Activated T-cell treated with anti-CD3 and anti-CD28 coated beads, Interleukin-2, amount 50 U/mL, for 72 hours (primary cell): ENCODE measurements around the gene RMND1. TPM values are rescaled to one million over a fixed set of nuclear protein-coding genes. Genes with fewer than 3 reads are reported as not detected.

Source experiments
- ATAC-seq, 2 donors: fragments of 150-1000 bp; cut with Tn5 transposase; replicated peaks in 1 of 2; 2 replicates each; pipeline ENCODE4 v1.10.0; 2021; ENCODE audit warnings: moderate library complexity in 2 of 2, mild to moderate bottlenecking in 1 of 2
- DNase-seq, 2 donors: peaks; one replicate each; pipeline ENCODE4 v3.0.0; 2021 to 2022; ENCODE audit warnings: mixed read lengths in 1 of 2
- H3K27ac Mint-ChIP-seq: one replicate; pipeline ENCODE4 v1.8.0; 2022; ENCODE audit warnings: mild to moderate bottlenecking, moderate library complexity, mixed read lengths
- H3K27me3 Mint-ChIP-seq: one replicate; pipeline ENCODE4 v1.8.0; 2022; ENCODE audit warnings: low read depth, mixed read lengths
- H3K36me3 Mint-ChIP-seq, 2 donors: one replicate each; pipeline ENCODE4 v1.8.0; 2022; ENCODE audit warnings: mixed read lengths in 2 of 2, mild to moderate bottlenecking in 1 of 2; ENCODE audit not compliant: insufficient read depth in 2 of 2
- H3K4me1 Mint-ChIP-seq: one replicate; pipeline ENCODE4 v1.8.0; 2022; ENCODE audit warnings: low read depth, mixed read lengths
- H3K4me3 Mint-ChIP-seq, 2 donors: one replicate each; pipeline ENCODE4 v1.8.0; 2022; ENCODE audit warnings: mild to moderate bottlenecking in 2 of 2, mixed read lengths in 2 of 2, moderate library complexity in 2 of 2
- H3K9me3 Mint-ChIP-seq, 2 donors: one replicate each; pipeline ENCODE4 v1.8.0; 2022; ENCODE audit warnings: mixed read lengths in 2 of 2
- total RNA-seq, 2 donors: library from RNA; stranded (reverse); gene quantifications; one replicate each; pipeline ENCODE4 v1.2.3, GENCODE V29; 2022

Gene RMND1
- total RNA-seq, 2 donors from 2014 or later = 22.7 to 26.6 TPM

DNA sequence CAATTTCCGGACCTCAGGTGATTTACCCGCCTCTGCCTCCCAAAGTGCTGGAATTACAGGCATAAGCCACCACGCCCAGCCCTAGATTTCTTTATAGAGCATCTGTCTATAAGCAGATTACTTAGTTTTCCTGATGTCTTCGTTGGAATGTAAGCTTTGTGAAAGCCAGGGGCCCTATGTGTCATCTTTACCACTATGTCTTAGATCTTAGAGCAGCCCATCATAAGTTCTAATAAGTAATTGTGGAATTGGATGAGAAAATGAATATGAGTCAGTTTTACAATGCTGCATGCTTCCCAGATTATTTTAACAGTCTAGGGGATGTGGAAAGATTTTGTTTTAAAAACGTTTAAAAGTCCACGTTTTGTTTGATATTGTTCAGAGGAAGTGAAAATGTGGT is 51.5 kb downstream of the RMND1 start:
- DNase-seq (no peak), ATAC-seq (no peak)
- H3K4me1 Mint-ChIP-seq = peaks cover 63% of the 10 kb centered on the region
- no peaks in the 10 kb centered on the region for H3K9me3 Mint-ChIP-seq
- H3K27ac Mint-ChIP-seq = peak overlapping the region; percentile 79
- peak overlapping the region; percentile 12 to 31 for H3K4me3 Mint-ChIP-seq
- H3K27me3 Mint-ChIP-seq = no peaks in the 10 kb centered on the region
- H3K36me3 Mint-ChIP-seq = peaks cover 0 to 23% of the 10 kb centered on the region in 2 donors

DNA sequence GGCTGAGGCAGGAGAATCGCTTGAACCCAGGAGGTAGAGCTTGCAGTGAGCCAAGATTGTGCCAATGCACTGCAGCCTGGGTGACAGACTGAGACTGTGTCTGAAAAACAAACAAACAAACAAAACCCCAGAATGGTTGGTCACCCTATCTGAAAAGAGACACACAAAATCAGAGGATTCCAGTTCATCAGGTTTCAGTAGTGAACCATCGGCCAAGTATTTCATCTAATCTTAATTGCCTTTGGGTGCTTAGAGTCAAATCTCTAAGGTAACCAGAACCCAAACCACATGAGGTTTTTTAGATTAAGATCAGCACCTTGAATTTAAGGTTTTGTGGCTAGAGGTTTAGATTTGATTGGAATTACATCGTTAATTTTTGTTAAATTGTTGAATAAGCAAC is 52.2 kb downstream of the RMND1 start:
- no peak overlapping the region for H3K27ac Mint-ChIP-seq
- no peaks in the 10 kb centered on the region for H3K9me3 Mint-ChIP-seq
- H3K4me1 Mint-ChIP-seq = peaks cover 71% of the 10 kb centered on the region
- H3K27me3 Mint-ChIP-seq = no peaks in the 10 kb centered on the region
- ATAC-seq (peak; percentile 38 to 49), DNase-seq (no peak)
- peaks cover 0 to 26% of the 10 kb centered on the region in 2 donors for H3K36me3 Mint-ChIP-seq
- H3K4me3 Mint-ChIP-seq = no peak overlapping the region

DNA sequence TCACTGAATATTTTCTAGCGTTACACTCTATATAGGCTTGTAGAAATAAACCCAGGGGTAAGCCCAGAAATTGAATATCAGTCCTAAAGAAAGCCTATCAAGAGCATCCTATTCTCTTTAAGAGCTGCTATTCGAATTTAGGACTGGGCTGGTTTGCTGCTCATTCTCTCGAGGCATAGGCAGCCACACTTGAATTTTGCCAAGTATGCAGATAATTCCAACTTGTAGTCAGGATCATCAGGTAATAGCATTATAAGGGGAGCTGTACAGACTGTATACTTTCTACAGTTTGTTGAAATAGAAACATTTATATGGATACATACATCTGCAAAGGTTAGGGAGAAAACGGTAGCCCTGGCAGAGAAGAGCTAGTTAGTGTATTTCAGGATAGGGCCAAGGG is 58.5 kb downstream of the RMND1 start:
- Mint-ChIP-seq H3K4me3 (peak overlapping the region; percentile 97), H3K27ac (peak overlapping the region; percentile 95), H3K27me3 (no peaks in the 10 kb centered on the region), H3K36me3 (peaks cover 8 to 19% of the 10 kb centered on the region in 2 donors), H3K9me3 (no peaks in the 10 kb centered on the region), H3K4me1 (peaks cover 62% of the 10 kb centered on the region)
- ATAC-seq (no peak), DNase-seq (no peak)

DNA sequence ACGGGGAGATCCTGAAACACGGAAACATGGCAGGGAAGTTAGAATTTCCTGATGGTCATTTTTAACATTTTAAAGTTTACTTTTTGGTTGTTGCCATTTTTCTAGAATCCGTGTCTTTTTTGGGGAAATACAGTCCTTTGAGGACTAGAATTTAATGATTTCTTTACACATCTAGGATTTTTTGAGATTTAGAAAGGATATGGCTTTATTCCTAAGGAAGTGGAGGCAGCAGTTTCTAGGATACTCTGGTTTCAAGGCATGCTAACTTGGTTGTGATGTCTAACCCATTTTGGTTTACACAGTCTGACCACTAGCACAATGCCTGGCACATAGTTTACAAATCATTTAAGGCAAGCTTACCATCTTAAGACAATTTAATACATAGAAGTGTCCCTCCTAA is 59.5 kb downstream of the RMND1 start:
- Mint-ChIP-seq H3K4me3 (peak overlapping the region; percentile 97), H3K9me3 (no peaks in the 10 kb centered on the region), H3K27ac (peak overlapping the region; percentile 95), H3K4me1 (peaks cover 59% of the 10 kb centered on the region), H3K36me3 (peaks cover 8 to 16% of the 10 kb centered on the region in 2 donors), H3K27me3 (no peaks in the 10 kb centered on the region)
- no peak for ATAC-seq
- no peak for DNase-seq

DNA sequence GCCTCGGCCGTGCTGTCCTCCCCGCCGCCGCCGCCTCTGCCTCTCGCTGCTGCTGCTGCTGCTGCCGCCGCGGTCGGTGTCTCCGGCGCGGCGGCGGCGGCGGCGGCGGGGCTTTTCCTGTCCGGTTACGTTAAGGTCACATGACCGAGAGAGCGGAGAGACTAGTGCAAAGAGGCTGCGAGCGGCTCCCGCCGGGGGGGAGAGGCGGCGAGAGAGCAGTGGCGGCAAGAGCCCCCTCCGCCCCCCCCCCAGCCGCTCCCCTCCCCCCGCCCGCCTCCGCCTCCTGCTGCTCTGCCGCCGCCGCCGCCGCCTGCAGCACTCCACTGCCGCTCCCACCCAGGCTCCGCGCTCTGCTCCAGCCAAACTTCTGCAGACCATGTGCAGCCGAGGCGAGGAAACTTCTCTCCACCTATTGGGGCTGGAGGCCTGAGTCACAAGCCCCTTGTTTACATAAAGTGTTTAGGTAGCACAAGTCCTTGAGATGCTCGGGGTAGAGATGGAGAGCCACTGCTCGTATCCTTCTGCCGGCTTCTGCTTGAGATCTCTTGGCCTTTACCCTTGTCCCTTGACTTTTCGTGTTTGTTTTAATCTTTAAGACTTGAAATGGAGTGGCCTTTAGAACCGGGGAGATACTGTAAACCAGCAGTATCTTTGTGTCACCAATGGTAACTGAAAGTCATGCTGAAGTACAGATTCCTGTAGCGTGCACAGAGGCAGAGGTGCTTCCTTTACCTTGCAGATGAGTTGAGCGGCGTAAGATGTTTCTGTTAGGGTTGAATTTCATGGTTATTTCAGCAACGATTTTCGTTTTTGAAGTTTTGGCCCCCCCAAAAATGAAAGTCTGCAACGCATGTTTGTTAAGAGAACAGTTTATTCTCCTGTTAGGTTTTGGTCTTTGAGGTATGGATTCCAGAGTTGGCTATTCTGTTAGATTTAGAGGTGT is 60.2 kb downstream of the RMND1 start, which contains the start of gene ZBTB2:
TSS of gene ZBTB2 (minus strand) at position 89 of the 943 bp plus-strand sequence. CDS start 17,922 bp downstream, outside the sequence.
- H3K27ac Mint-ChIP-seq = peak within 1 kb of the TSS; percentile 95
- peaks cover 8 to 12% of the 10 kb centered on the region in 2 donors for H3K36me3 Mint-ChIP-seq
- no peaks in the 10 kb centered on the region for H3K9me3 Mint-ChIP-seq
- H3K4me1 Mint-ChIP-seq = peaks cover 54% of the 10 kb centered on the region
- DNase-seq (peak; percentile 73 to 74), ATAC-seq (peak; percentile 10 to 14)
- peak within 1 kb of the TSS; percentile 97 for H3K4me3 Mint-ChIP-seq
- no peaks in the 10 kb centered on the region for H3K27me3 Mint-ChIP-seq

DNA sequence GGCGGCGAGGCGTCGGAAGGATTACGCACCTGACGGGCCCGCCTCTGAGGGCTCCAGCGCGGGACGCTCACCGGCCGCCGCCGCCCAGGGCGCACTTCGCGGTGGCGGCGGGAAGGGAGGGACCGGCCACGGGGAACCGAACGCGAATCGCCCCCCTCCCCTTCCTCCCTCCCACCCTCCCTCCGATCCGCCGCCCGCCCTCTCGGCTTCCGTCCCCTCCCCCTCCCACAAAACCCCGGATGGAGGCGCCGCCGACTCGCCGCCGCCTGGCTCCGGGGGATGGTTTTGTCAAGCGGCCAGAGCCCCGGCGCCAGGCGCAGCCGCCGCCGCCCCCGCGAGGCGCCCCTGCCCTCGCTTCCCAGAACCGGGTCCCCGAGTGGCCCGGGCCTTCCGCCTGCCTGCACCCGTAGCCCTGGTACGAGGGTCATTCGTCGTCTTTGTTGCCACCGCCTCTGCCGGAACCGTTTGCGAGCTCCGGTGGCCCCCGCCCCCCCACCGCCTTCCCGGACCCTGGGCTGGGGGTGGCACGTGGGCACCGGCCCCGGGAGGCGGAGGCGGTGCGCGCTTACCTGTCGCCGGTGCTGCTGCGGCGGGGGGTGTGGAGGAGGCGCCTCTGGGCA is 61.0 kb downstream of the RMND1 start:
- H3K27ac Mint-ChIP-seq = no peak overlapping the region
- no peaks in the 10 kb centered on the region for H3K27me3 Mint-ChIP-seq
- H3K4me3 Mint-ChIP-seq = peak overlapping the region; percentile 97
- H3K36me3 Mint-ChIP-seq = peaks cover 8 to 10% of the 10 kb centered on the region in 2 donors
- no peaks in the 10 kb centered on the region for H3K9me3 Mint-ChIP-seq
- H3K4me1 Mint-ChIP-seq = peaks cover 54% of the 10 kb centered on the region
- ATAC-seq = peak; percentile 5 to 7
- peak; percentile 83 to 87 for DNase-seq

DNA sequence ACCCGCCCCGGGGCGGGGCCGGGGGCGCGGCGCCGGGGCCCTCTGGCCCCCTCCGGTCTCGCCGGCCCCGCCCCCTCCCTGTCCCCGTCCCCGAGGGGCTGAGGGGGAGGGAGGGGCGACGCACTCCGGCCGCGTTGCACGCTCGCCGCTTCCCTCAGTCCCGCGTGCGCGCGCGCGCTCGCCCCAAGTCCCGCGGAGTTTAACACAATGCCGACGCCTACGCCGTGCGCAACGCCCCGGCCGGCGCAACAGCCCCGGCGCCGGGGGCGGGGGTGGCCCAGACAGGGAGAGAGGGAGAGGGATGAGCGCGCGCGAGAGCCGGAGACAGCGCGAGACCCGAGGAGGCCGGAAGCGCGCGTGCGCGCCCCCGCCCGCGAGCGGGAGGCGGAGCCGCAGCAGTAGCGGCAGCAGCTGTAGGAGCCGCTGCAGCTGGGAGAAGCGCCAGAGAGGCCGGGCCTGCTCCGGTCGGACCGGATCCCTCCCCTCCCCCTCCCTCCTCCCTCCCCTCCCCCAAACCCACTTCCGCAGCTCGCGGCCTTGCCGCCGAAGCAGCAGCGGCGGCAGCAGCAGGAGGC is 61.6 kb downstream of the RMND1 start:
- Mint-ChIP-seq H3K27ac (no peak overlapping the region), H3K27me3 (no peaks in the 10 kb centered on the region), H3K36me3 (peaks cover 8 to 9% of the 10 kb centered on the region in 2 donors), H3K4me1 (peaks cover 56% of the 10 kb centered on the region), H3K9me3 (no peaks in the 10 kb centered on the region), H3K4me3 (peak overlapping the region; percentile 61 to 70)
- DNase-seq (peak; percentile 99), ATAC-seq (peak; percentile 83 to 84)

DNA sequence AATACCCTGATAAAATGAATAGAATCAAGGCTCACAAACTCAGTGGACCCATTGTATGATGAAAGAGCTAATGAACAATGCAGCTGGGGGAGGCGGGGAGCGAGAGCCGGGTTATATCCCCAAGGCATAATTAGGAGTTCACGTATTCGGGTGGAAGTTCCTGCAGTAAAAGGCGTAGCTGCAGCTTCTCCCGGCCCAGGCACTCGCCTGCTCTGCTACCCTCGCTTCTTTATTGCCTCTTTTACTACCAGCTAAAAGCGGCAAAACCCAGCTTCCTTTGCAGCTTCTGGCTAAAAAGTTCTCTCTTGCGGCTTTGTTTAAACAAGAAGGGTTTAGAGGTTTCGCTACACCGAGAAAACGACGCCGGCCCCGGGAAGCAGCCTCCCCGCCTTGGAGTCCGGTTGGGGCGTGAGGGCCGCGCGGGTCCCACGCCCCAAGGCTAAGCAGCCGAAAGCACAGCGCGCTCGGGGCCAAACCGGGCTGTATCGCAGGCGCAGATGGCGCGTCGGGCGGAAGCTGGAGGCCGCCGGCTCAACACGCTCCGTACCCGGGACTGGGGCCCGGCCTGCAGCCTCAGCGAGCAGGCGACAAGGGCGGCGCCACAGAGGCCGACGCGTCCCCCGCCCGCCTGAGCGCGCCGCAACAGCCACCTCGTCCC is 62.2 kb downstream of the RMND1 start:
- Mint-ChIP-seq H3K27ac (peak overlapping the region; percentile 98), H3K27me3 (no peaks in the 10 kb centered on the region), H3K9me3 (no peaks in the 10 kb centered on the region), H3K36me3 (peaks cover 8% of the 10 kb centered on the region in 2 donors), H3K4me3 (peak overlapping the region; percentile 93 to 99), H3K4me1 (peaks cover 56% of the 10 kb centered on the region)
- ATAC-seq (peak; percentile 74 to 76), DNase-seq (no peak)

DNA sequence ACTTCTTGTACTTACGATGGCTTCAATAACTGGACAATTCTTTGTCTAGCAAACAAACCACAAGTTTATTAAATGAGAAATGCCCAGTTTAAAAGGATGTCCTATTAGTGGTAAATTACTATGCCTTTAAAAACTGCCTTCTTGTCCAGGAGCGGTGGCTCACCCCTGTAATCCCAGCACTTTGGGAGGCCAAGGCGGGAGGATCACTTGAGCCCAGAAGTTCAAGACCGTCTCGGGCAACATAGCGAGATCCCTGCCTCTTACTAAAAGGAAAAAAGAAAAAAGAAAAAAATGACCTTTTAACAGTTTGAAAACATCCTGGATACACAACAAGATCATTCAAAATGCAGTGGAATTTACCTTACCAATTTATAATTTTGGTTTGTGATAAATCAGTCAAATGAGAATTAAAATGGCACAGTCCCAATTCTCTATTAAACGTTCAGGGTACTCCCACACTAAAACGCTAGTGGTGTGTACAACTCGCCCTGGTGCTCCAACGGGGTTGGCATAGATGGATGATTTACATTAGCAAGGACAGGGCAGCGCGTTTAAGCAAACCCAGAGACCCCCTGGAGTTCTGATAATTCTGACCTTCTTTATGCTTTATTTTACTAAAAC is 62.8 kb downstream of the RMND1 start:
- ATAC-seq (no peak), DNase-seq (no peak)
- H3K27me3 Mint-ChIP-seq = no peaks in the 10 kb centered on the region
- H3K4me3 Mint-ChIP-seq = peak overlapping the region; percentile 93 to 99
- H3K4me1 Mint-ChIP-seq = peaks cover 58% of the 10 kb centered on the region
- no peaks in the 10 kb centered on the region for H3K9me3 Mint-ChIP-seq
- H3K36me3 Mint-ChIP-seq = peaks cover 7 to 8% of the 10 kb centered on the region in 2 donors
- peak overlapping the region; percentile 98 for H3K27ac Mint-ChIP-seq

DNA sequence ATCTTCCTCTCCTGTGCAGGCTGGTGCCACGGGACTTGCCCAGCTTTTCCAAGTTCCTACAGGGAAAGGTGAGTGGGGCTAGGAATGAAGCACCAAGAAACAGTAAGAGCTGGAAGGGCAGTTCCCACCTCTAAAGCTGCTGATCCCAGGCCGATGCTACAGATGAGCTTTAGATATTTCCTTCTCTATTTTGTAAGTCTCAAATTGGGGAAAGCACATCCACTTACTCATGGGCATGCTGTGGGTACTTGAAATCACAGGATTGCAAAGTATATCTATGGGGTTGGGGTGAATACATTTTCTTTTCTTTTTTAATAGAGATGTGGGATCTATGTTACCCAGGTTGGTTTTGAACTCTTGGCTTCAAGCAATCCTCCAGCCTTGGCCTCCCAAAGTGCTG is 63.7 kb downstream of the RMND1 start:
- Mint-ChIP-seq H3K27ac (peak overlapping the region; percentile 33), H3K4me3 (peak overlapping the region; percentile 10 to 43), H3K27me3 (no peaks in the 10 kb centered on the region), H3K4me1 (peaks cover 54% of the 10 kb centered on the region), H3K9me3 (no peaks in the 10 kb centered on the region), H3K36me3 (peaks cover 5 to 6% of the 10 kb centered on the region in 2 donors)
- no peak for ATAC-seq
- no peak for DNase-seq

DNA sequence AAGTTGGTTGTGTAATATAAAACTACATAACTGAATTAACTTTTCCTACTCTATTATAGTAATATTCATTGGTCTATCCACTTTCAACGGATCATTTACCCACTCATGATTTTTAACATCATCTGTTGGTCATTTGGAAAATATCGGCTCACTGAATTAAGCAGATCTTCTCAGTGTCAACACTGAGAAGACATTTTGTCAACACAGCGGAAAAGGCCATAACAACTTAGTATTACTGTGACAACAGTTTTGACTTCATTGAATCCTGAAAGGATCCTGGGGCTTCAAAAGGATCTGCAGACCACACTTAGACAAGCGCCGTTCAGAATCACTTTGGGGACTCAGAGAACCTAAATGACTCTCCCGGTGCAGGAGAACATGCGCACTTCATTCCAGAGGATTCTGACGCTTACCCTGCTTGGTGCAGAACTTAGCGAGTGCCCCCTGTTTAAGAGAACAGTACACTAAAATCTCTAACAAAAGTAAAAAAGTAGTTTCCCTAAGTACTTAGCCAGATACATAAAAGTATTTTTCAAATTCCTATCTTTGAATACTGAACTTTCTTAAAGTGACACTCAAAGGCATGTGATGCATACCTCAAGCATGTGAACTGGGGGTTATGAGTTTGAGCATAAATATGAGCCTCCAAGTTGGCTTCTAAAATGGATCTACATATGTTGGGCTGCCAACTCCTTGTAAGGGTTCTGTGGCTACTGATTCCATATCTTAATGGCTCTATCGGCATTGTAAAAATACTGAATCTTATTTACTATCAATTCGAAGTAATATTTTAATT is 64.6 kb downstream of the RMND1 start:
- Mint-ChIP-seq H3K36me3 (peaks cover 6 to 11% of the 10 kb centered on the region in 2 donors), H3K4me3 (no peak overlapping the region), H3K9me3 (no peaks in the 10 kb centered on the region), H3K4me1 (peaks cover 45% of the 10 kb centered on the region), H3K27me3 (no peaks in the 10 kb centered on the region), H3K27ac (peak overlapping the region; percentile 72)
- ATAC-seq = no peak
- DNase-seq = no peak

DNA sequence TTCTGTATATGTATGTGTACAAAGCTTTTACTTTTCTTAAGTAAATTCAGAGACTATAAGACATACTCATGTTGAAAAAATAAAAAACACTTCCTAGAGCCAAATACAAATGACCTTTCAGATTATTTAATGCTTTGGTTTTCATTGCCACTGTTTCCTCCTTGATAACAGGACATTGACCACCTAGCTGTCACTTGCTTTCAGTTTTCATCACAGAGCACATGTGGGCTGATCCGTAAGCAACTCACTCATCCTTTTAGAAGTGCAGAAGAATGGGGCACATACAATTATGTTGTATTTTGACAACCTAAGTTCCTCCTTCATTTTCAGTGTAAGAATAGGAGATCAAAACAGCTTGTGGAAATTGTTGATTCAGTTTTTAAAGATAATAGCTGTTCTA is 66.7 kb downstream of the RMND1 start:
- ATAC-seq (no peak), DNase-seq (no peak)
- Mint-ChIP-seq H3K36me3 (peaks cover 2 to 9% of the 10 kb centered on the region in 2 donors), H3K4me3 (peak overlapping the region; percentile 56 to 76), H3K9me3 (no peaks in the 10 kb centered on the region), H3K27me3 (no peaks in the 10 kb centered on the region), H3K27ac (peak overlapping the region; percentile 85), H3K4me1 (peaks cover 57% of the 10 kb centered on the region)
